Mucosa of descending colon (tissue), 3 donors: Measurements from ENCODE around the gene RAP1B. TPM values are rescaled to one million over a fixed set of nuclear protein-coding genes. Genes with fewer than 3 reads are reported as not detected.

ENCODE experiments used
- ATAC-seq: fragments of 200-7000 bp; cut with Tn5 transposase; one replicate; pipeline ENCODE4 v1.9.1; 2020; ENCODE audit warnings: mild to moderate bottlenecking, moderate library complexity
- DNase-seq, 3 donors: peaks; one replicate each; pipeline ENCODE4 v3.0.0-alpha.2; 2020
- H3K36me3 ChIP-seq: fragments of 200-600 bp; one replicate; pipeline ENCODE4 v1.8.0; 2021; ENCODE audit warnings: low read depth, mild to moderate bottlenecking
- H3K4me1 ChIP-seq: fragments of 200-600 bp; one replicate; pipeline ENCODE4 v1.8.0; 2021; ENCODE audit warnings: low read depth, mild to moderate bottlenecking
- H3K4me3 ChIP-seq: fragments of 200-600 bp; one replicate; pipeline ENCODE4 v1.8.0; 2021; ENCODE audit warnings: mild to moderate bottlenecking
- H3K9me3 ChIP-seq: fragments of 200-600 bp; one replicate; pipeline ENCODE4 v1.8.0; 2021; ENCODE audit warnings: mild to moderate bottlenecking
- CTCF ChIP-seq: fragments of 200-600 bp; IDR thresholded peaks from one replicate; pipeline ENCODE4 v1.8.0; 2022; ENCODE audit warnings: antibody characterized with exemption, mild to moderate bottlenecking
- intact Hi-C, 2 donors: fragments of 100-400 bp; cut with DNase I in 1 of 2; cut with micrococcal nuclease in 1 of 2; formaldehyde crosslinking; loops; one replicate each; pipeline versions ENCODE4 v1.11.0 to v1.11.1; 2022; cut with DNase I, micrococcal nuclease
- total RNA-seq, 3 donors: library from RNA; stranded (reverse); fragmentation: NEBNext Ultra II Directional in 2 of 3; extraction: Animal tissue kit (Norgen Biotek cat#: 25700) in 2 of 3; gene quantifications; one replicate each; pipeline versions ENCODE4 v1.2.1 to v1.2.4, GENCODE V29; 2021 to 2023
- donor health status: DM: no; HTN: no; CAD: no; lungs with moderate emphysema.
- donor health status: DM: no; HTN: no; CAD: no.
- donor health status: DM: no; HTN: yes; CAD: no.

The RAP1B gene
- total RNA-seq, 3 donors from 2014 or later, result 158 to 182 (median 168) TPM

- peak; percentile 45 for ATAC-seq
- H3K4me1 ChIP-seq, result no peaks in the 10 kb centered on the region
Measured at GRCh38 chr12:68641138-68641537, 30.4 kb downstream of the RAP1B start.

GRCh38 chr12:68646484-68646883 lies 35.8 kb downstream of the RAP1B start:
- Histone ChIP-seq H3K36me3 (no peaks in the 10 kb centered on the region), H3K4me1 (no peaks in the 10 kb centered on the region), H3K4me3 (no peak overlapping the region), H3K9me3 (no peaks in the 10 kb centered on the region)
- no peak for TF ChIP-seq CTCF
- ATAC-seq (no peak), DNase-seq (no peak)
- intact Hi-C loops, result no loop called here

More at GRCh38 chr12:68641138-68641537, 30.4 kb downstream of the RAP1B start:
- TF ChIP-seq CTCF, result no peak
- peak in 1 of 3 donors; percentile 23 for DNase-seq
- H3K36me3 ChIP-seq, result no peaks in the 10 kb centered on the region
- intact Hi-C loops, result no loop called here
- H3K4me3 ChIP-seq, result no peak overlapping the region
- H3K9me3 ChIP-seq, result no peaks in the 10 kb centered on the region

DNA sequence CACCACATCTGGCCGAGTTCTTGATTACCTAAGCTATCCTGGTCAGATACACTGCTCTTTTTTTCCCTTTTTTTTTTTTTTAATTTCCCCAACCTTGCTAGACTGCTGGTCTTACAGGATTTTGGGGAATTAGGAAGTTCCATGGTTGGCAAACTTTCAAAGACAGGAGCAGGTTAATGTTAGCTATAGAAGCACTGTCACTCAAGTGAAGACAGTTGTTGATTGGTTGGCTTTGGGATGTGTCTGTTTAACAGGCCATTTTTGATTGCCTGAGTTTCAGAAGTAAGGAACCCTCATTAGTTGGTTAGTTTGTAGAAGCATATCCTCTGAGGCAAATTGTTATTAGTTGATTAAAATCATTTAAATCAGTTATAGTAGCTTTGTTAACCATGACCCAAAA lies 36.8 kb downstream of the RAP1B start:
- Histone ChIP-seq H3K4me3 (no peak overlapping the region), H3K4me1 (no peaks in the 10 kb centered on the region), H3K36me3 (no peaks in the 10 kb centered on the region), H3K9me3 (no peaks in the 10 kb centered on the region)
- intact Hi-C loops, result no loop called here
- ATAC-seq (no peak), DNase-seq (no peak)
- TF ChIP-seq CTCF, result no peak

DNA sequence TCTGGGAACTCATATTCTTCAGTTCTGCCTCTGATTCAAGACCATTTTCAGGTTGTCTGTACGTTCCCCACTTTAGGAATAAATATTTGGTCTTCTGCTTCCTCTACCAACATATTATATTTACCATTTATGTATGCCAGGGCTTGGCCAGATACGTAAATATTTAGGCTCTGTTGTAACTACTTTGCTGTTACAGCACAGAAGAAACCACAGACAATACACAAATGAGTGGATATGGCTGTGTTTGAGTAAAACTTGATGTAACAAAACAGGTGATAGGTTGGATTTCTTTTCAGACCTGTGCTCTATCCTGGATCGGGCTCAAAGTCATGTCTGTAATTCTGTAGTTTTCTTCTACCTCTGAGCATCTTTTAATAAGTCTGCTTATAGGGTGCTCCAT lies 37.5 kb downstream of the RAP1B start:
- intact Hi-C loops, result no loop called here
- H3K4me1 ChIP-seq, result no peaks in the 10 kb centered on the region
- peak; percentile 15 for ATAC-seq

DNA sequence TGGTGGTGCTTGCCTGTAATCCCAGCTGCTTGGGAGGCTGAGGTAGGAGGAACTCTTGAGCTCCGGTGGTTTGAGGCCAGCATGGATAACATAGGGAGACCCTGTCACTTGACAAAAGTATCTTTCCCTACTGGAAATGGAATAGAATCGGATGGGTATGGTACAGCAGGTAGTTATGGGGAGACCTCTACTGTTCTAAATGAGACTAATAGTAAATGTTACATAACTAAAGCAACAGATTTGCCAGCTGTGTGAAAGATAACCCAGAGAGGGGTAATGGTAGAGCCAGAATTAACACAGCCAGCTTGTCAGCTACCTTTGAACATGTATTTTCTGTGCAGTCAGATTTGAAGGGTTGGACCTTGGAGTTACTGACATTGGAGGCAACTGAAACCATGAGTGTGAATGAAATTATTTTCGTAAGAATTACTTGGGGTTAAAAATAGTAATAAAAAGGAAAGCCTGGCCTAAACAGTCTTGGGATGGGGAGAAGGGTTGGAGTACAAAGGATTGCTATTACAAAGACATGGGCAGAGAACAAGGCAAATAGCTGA lies 54.4 kb downstream of the RAP1B start:
- TF ChIP-seq CTCF, result no peak
- Histone ChIP-seq H3K4me3 (no peak overlapping the region), H3K9me3 (no peaks in the 10 kb centered on the region), H3K36me3 (no peaks in the 10 kb centered on the region), H3K4me1 (no peaks in the 10 kb centered on the region)
- DNase-seq, result no peak
- no peak for ATAC-seq
- intact Hi-C loops, result no loop called here

More for the DNA sequence above, 37.5 kb downstream of the RAP1B start:
- H3K9me3 ChIP-seq, result no peaks in the 10 kb centered on the region
- DNase-seq, result no peak
- H3K4me3 ChIP-seq, result no peak overlapping the region
- no peak for TF ChIP-seq CTCF
- no peaks in the 10 kb centered on the region for H3K36me3 ChIP-seq

DNA sequence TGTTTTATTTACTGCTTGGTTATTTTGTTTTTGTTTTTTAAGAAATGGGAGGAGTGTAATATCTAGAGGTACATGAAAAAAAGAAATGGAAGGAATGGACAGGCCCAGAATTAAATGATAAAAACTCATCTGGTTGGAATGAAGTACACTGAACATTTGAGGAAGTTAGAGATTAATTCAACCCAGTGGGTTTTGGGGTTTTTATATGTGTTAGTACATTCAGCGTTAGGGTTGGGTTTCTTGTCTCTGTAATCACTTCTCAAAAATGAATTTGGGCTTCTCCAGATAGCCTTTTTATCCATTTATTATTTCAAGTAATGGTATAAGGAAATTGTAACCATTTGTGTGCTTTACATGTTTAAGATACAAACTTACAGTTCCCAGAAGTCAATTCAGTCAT lies 56.6 kb downstream of the RAP1B start:
- H3K4me1 ChIP-seq, result no peaks in the 10 kb centered on the region
- intact Hi-C loops, result no loop called here
- TF ChIP-seq CTCF, result no peak
- H3K4me3 ChIP-seq, result no peak overlapping the region
- no peaks in the 10 kb centered on the region for H3K9me3 ChIP-seq
- no peak for DNase-seq
- no peak for ATAC-seq
- H3K36me3 ChIP-seq, result no peaks in the 10 kb centered on the region
